CD4-positive, alpha-beta T cell (primary cell): Measurements from ENCODE around the gene MSRB3. TPM values are rescaled to one million over a fixed set of nuclear protein-coding genes. Genes with fewer than 3 reads are reported as not detected.

Experiments
- ATAC-seq: fragments of 200-7000 bp; cut with Tn5 transposase; one replicate; pipeline ENCODE4 v1.10.0; 2022; ENCODE audit warnings: mild to moderate bottlenecking; ENCODE audit not compliant: poor library complexity
- CTCF ChIA-PET: fragments of 350-600 bp; sonication (Branson Sonifier 250); formaldehyde crosslinking; loops from one replicate; lab custom pipeline; 2021; ENCODE audit warnings: antibody characterized with exemption, inconsistent platforms; lab: Charles Lee
- POLR2A ChIA-PET: fragments of 350-600 bp; sonication (Branson Sonifier 250); formaldehyde crosslinking; loops from one replicate; lab custom pipeline; 2021; ENCODE audit warnings: antibody characterized with exemption, inconsistent platforms; lab: Charles Lee
- DNase-seq, 14 experiments: peaks; one replicate each; pipeline ENCODE4 v3.0.0-alpha.2; 2013 to 2020; ENCODE audit warnings: mixed read lengths in 2 of 14
- H3K27ac ChIP-seq, 2 donors: one replicate each; pipeline versions ENCODE4 v1.5.1 to v1.7.0; 2013; ENCODE audit warnings: low read length in 2 of 2, low read depth in 1 of 2, mild to moderate bottlenecking in 1 of 2
- H3K27me3 ChIP-seq, 2 experiments: 1 replicate in 1 of 2; 2 replicates in 1 of 2; pipeline versions ENCODE4 v1.6.1 to v1.7.0; 2013; ENCODE audit warnings: low read length in 2 of 2, control low read depth in 1 of 2, mild to moderate bottlenecking in 1 of 2, moderate library complexity in 1 of 2; ENCODE audit not compliant: insufficient read depth in 2 of 2, control insufficient read depth in 1 of 2
- H3K36me3 ChIP-seq: one replicate; pipeline ENCODE4 v1.6.1; 2013; ENCODE audit warnings: low read length, control low read depth; ENCODE audit not compliant: insufficient read depth
- H3K4me1 ChIP-seq: one replicate; pipeline ENCODE4 v1.6.1; 2013; ENCODE audit warnings: low read length, control low read depth; ENCODE audit not compliant: insufficient read depth
- H3K4me3 ChIP-seq: one replicate; pipeline ENCODE4 v1.5.1; 2013; ENCODE audit warnings: mild to moderate bottlenecking, low read length, moderate library complexity
- H3K9me3 ChIP-seq, 2 experiments: 1 replicate in 1 of 2; 2 replicates in 1 of 2; pipeline versions ENCODE4 v1.6.1 to v1.7.0; 2013; ENCODE audit warnings: low read length in 2 of 2, mild to moderate bottlenecking in 2 of 2, control low read depth in 1 of 2, moderate library complexity in 1 of 2; ENCODE audit not compliant: control insufficient read depth in 1 of 2, insufficient read depth in 1 of 2
- H3K27ac Mint-ChIP-seq: one replicate; pipeline ENCODE4 v1.8.0; 2020; ENCODE audit warnings: mixed read lengths
- H3K27me3 Mint-ChIP-seq: one replicate; pipeline ENCODE4 v1.8.0; 2021; ENCODE audit warnings: mixed read lengths
- H3K36me3 Mint-ChIP-seq: one replicate; pipeline ENCODE4 v1.8.0; 2021; ENCODE audit warnings: low read depth, mixed read lengths
- H3K4me1 Mint-ChIP-seq: one replicate; pipeline ENCODE4 v1.8.0; 2021; ENCODE audit warnings: low read depth, mixed read lengths
- H3K4me3 Mint-ChIP-seq: one replicate; pipeline ENCODE4 v1.8.0; 2020; ENCODE audit warnings: mild to moderate bottlenecking, mixed read lengths
- H3K9me3 Mint-ChIP-seq: one replicate; pipeline ENCODE4 v1.8.0; 2020; ENCODE audit warnings: mixed read lengths
- intact Hi-C, 2 experiments: fragments of 100-400 bp; cut with DNase I in 1 of 2; cut with micrococcal nuclease in 1 of 2; formaldehyde crosslinking; loops; one replicate each; pipeline versions ENCODE4 v1.15.1 to v1.9.0; 2023 to 2025; cut with DNase I, micrococcal nuclease
- total RNA-seq, 174 experiments: library from RNA in 2 of 174; stranded (reverse) in 2 of 174; gene quantifications; one replicate each; pipeline ENCODE4 v1.2.3 and lab custom pipeline; 2021 to 2026
- TF ChIP-seq, protein P1 (sequence below): fragments of 200-600 bp; IDR thresholded peaks from one replicate; pipeline ENCODE4 v1.8.0; 2022; ENCODE audit warnings: antibody characterized with exemption, mild to moderate bottlenecking

The MSRB3 gene
- total RNA-seq, 2 experiments from 2014 or later, result 0.17 TPM; not detected in 1

GRCh38 chr12:65409726-65410125, 131.2 kb downstream of the MSRB3 start:
- intact Hi-C loops, result no loop called here
- Histone ChIP-seq H3K27me3 (no peaks in the 10 kb centered on the region), H3K4me1 (no peaks in the 10 kb centered on the region), H3K27ac (no peak overlapping the region), H3K4me3 (no peak overlapping the region), H3K9me3 (no peaks in the 10 kb centered on the region), H3K36me3 (no peaks in the 10 kb centered on the region)
- ChIA-PET CTCF (no interaction called here), POLR2A (no interaction called here)
- no peaks in the 10 kb centered on the region for H3K9me3 Mint-ChIP-seq
- ATAC-seq, result no peak
- no peaks in the 10 kb centered on the region for H3K4me1 Mint-ChIP-seq
- no peaks in the 10 kb centered on the region for H3K36me3 Mint-ChIP-seq
- no peak for DNase-seq
- H3K27me3 Mint-ChIP-seq, result no peaks in the 10 kb centered on the region
- H3K4me3 Mint-ChIP-seq, result no peak overlapping the region
- TF ChIP-seq, protein P1, sequence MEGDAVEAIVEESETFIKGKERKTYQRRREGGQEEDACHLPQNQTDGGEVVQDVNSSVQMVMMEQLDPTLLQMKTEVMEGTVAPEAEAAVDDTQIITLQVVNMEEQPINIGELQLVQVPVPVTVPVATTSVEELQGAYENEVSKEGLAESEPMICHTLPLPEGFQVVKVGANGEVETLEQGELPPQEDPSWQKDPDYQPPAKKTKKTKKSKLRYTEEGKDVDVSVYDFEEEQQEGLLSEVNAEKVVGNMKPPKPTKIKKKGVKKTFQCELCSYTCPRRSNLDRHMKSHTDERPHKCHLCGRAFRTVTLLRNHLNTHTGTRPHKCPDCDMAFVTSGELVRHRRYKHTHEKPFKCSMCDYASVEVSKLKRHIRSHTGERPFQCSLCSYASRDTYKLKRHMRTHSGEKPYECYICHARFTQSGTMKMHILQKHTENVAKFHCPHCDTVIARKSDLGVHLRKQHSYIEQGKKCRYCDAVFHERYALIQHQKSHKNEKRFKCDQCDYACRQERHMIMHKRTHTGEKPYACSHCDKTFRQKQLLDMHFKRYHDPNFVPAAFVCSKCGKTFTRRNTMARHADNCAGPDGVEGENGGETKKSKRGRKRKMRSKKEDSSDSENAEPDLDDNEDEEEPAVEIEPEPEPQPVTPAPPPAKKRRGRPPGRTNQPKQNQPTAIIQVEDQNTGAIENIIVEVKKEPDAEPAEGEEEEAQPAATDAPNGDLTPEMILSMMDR, result no peak
- H3K27ac Mint-ChIP-seq, result no peak overlapping the region

DNA sequence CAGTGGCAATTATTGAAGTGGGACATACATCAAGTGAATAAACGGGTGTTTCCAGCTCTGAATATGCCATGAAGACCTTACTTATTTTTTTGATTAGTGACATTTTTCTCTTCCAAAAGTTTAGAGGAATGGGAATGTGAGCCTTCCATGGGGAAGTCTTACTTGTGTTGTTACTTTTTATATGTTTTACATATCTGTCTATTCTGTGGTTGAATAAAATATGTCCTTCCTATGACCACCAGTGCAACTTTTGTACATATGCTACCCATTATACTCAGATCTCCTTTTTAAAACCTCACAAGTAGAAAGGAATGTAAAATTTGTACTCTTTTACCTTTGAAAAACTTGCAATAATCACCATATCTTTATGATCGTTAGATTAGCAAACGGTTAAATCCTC, 132.7 kb downstream of the MSRB3 start:
- Histone ChIP-seq H3K27me3 (no peaks in the 10 kb centered on the region), H3K36me3 (no peaks in the 10 kb centered on the region), H3K27ac (no peak overlapping the region), H3K4me3 (no peak overlapping the region), H3K4me1 (no peaks in the 10 kb centered on the region), H3K9me3 (no peaks in the 10 kb centered on the region)
- Mint-ChIP-seq H3K27me3 (no peaks in the 10 kb centered on the region), H3K36me3 (no peaks in the 10 kb centered on the region), H3K4me1 (no peaks in the 10 kb centered on the region), H3K9me3 (no peaks in the 10 kb centered on the region), H3K4me3 (no peak overlapping the region), H3K27ac (no peak overlapping the region)
- DNase-seq, result no peak
- ATAC-seq, result no peak
- TF ChIP-seq, protein P1, result no peak
- intact Hi-C loops, result no loop called here
- CTCF ChIA-PET, result no interaction called here
- POLR2A ChIA-PET, result interaction anchor here (0.8 kb wide), 1 partner anchor 1558 kb away, joined by 3 read pairs; no protein-coding TSS in a partner anchor

GRCh38 chr12:65414526-65414925, 136.0 kb downstream of the MSRB3 start:
- Histone ChIP-seq H3K27me3 (no peaks in the 10 kb centered on the region), H3K36me3 (no peaks in the 10 kb centered on the region), H3K4me1 (no peaks in the 10 kb centered on the region), H3K27ac (no peak overlapping the region), H3K9me3 (peaks cover 0 to under 1% of the 10 kb centered on the region in 2 experiments), H3K4me3 (no peak overlapping the region)
- ATAC-seq (no peak), DNase-seq (no peak)
- Mint-ChIP-seq H3K4me3 (no peak overlapping the region), H3K27ac (no peak overlapping the region), H3K9me3 (no peaks in the 10 kb centered on the region), H3K36me3 (no peaks in the 10 kb centered on the region), H3K4me1 (no peaks in the 10 kb centered on the region), H3K27me3 (no peaks in the 10 kb centered on the region)
- intact Hi-C loops, result no loop called here
- ChIA-PET CTCF (no interaction called here), POLR2A (no interaction called here)
- TF ChIP-seq, protein P1, result no peak
